ENCODE measurements around the gene GALNS.

Gene GALNS

GRCh38 chr16:88811769-88812512 is 44.8 kb downstream of the GALNS start, which contains the start of gene APRT:
Gene APRT (minus strand): TSS chr16:88811928. CDS start chr16:88811899, 29 bp downstream.
- ChIA-PET POLR2A (interaction anchor here (0.6 to 2.4 kb wide), 5 partner anchors 27 to 356 kb away, joined by 3 to 8 read pairs (median 3); partner anchors contain the start of genes ACSF3 and PIEZO1), CTCF (interaction anchor here (0.9 to 4.0 kb wide), 10 partner anchors 9 to 404 kb away, joined by 3 to 23 read pairs (median 6); partner anchors contain the start of gene GALNS)
- DNase-seq (ENCODE audit: low read depth, low spot score), result peak; percentile 52

DNA sequence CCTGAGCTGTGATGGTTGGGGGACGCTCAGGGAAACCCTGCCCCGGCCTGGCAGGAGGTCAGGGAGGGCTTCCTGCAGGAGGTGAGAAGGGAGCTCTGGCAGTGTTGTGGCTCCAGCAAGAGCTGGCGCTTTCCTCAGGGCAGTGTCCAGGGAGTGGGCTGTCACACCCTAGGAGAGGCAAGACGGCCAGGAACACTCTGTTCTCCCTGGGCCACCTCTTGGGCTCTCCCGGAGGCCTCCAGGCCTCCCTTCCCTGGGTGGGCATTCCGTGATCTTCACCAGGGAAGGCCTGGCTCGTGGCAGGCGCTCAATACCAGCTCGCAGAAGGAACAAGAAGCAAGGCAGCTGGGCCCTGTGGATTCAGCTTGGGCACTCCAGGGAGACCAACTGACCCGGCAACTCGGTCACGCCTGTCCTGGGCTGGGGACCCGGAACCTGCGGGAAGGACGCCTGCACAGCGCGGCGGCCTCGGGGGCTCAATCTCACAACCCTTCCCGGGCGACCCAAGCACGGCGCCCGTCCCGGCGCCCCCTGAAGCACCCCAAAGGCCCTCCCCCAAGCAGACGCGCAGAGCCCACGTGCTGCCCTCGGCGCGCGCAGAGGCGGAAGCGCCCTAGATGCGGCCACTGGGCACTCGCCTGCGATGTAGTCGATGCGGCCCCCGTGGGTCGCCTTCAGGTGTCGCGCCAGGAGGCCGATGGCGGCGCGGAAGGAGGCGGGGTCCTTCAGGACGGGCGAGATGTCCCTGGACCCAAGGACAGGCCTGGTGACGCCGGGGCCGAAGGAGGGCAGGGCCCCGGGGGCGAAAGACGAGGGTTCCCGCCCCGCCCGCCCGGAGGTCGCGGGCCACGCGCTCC is 45.6 kb downstream of the GALNS start:
- DNase-seq (ENCODE audit: low read depth, low spot score), result no peak
- CTCF ChIA-PET, result interaction anchor here (1.0 to 4.0 kb wide), 10 partner anchors 10 to 356 kb away, joined by 3 to 23 read pairs (median 4); partner anchors contain the start of genes GALNS and TRAPPC2L
- POLR2A ChIA-PET, result interaction anchor here (0.6 to 2.4 kb wide), 9 partner anchors 10 to 282 kb away, joined by 3 to 8 read pairs (median 3); partner anchors contain the start of genes ACSF3 and PIEZO1
- no peak for TF ChIP-seq CTCF (IDR thresholded peaks at IDR 0.05; ENCODE audit: insufficient read depth, low read length, missing control alignments)
- H3K4me3 ChIP-seq (ENCODE audit: low read depth, low read length), result peak overlapping the region; percentile 83

More at GRCh38 chr16:88811769-88812512, 44.8 kb downstream of the GALNS start, which contains the start of gene APRT:
- H3K4me3 ChIP-seq (ENCODE audit: low read depth, low read length), result peak within 1 kb of the TSS; percentile 83
- TF ChIP-seq CTCF (IDR thresholded peaks at IDR 0.05; ENCODE audit: insufficient read depth, low read length, missing control alignments), result peak; percentile 43

GRCh38 chr16:88810166-88810911 is 46.4 kb downstream of the GALNS start:
- no peak for TF ChIP-seq CTCF (IDR thresholded peaks at IDR 0.05; ENCODE audit: insufficient read depth, low read length, missing control alignments)
- DNase-seq (ENCODE audit: low read depth, low spot score), result no peak
- CTCF ChIA-PET, result interaction anchor here (1.0 to 4.0 kb wide), 9 partner anchors 8 to 356 kb away, joined by 3 to 23 read pairs (median 4); partner anchors contain the start of genes GALNS and TRAPPC2L
- peak overlapping the region; percentile 83 for H3K4me3 ChIP-seq (ENCODE audit: low read depth, low read length)
- POLR2A ChIA-PET, result interaction anchor here (0.5 to 2.4 kb wide), 9 partner anchors 11 to 1228 kb away, joined by 3 to 8 read pairs (median 4); partner anchors contain the start of gene PIEZO1

DNA sequence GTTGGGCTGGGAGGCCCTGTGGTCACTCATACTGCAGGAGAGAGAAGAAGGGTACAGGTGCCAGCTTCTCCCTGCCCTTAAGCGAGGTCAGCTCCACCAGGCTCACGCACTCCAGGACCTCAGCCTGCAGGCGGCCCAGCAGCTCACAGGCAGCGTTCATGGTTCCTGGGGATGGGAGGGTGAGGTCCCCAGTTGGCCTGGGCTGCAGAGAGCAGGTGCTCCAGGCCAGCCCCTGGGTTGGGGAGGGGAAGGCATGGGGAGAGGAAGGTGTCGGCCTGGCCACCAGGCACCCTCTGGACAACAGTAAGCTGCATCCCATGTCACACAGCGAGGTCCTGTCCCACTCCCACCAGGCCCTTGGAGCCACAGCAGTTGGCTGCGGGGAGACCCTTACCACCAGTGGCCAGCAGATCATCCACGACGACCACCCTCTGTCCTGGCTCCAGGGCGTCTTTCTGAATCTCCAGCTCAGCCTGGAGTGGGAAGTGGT is 47.0 kb downstream of the GALNS start:
- ChIA-PET POLR2A (interaction anchor here (0.8 to 1.9 kb wide), 4 partner anchors 13 to 53 kb away, joined by 3 to 8 read pairs (median 6); no protein-coding TSS in a partner anchor), CTCF (interaction anchor here (0.7 to 4.0 kb wide), 10 partner anchors 9 to 357 kb away, joined by 3 to 23 read pairs (median 4); partner anchors contain the start of genes GALNS and TRAPPC2L)
- no peak for TF ChIP-seq CTCF (IDR thresholded peaks at IDR 0.05; ENCODE audit: insufficient read depth, low read length, missing control alignments)
- no peak overlapping the region; the same call in 1 of the 2 replicates for H3K4me3 ChIP-seq (ENCODE audit: low read depth, low read length)
- no peak for DNase-seq (ENCODE audit: low read depth, low spot score)

GRCh38 chr16:88809068-88809675 is 47.6 kb downstream of the GALNS start:
- H3K4me3 ChIP-seq (ENCODE audit: low read depth, low read length), result no peak overlapping the region
- DNase-seq (ENCODE audit: low read depth, low spot score), result no peak
- ChIA-PET CTCF (interaction anchor here (0.7 to 4.0 kb wide), 6 partner anchors 9 to 358 kb away, joined by 3 to 23 read pairs (median 3); no protein-coding TSS in a partner anchor), POLR2A (interaction anchor here (1.5 to 1.9 kb wide), 2 partner anchors 25 to 36 kb away, joined by 7 to 8 read pairs; no protein-coding TSS in a partner anchor)
- no peak for TF ChIP-seq CTCF (IDR thresholded peaks at IDR 0.05; ENCODE audit: insufficient read depth, low read length, missing control alignments)
